HEK293 (cell line): Measurements from ENCODE around the gene PCDH1.

Experiments used
- CTCF ChIA-PET: fragments of 350-600 bp; formaldehyde crosslinking; extraction: SDS; loops from one replicate; lab custom pipeline; 2021; ENCODE audit warnings: antibody characterized with exemption; lab: Yijun Ruan, JAX
- POLR2A ChIA-PET: fragments of 300-600 bp; formaldehyde crosslinking; extraction: SDS; loops from one replicate; lab custom pipeline; 2020; ENCODE audit warnings: antibody characterized with exemption, inconsistent platforms; lab: Yijun Ruan, JAX
- H3K27ac ChIP-seq: fragments of 200-500 bp; sonication (Bioruptor generic); 2 replicates; pipeline ENCODE4 v1.5.1; 2014; ENCODE audit warnings: low read depth, low read length, control low read depth, inconsistent platforms; ENCODE audit errors: extremely low read depth
- H3K36me3 ChIP-seq, 2 experiments: fragments of 200-500 bp in 1 of 2; sonication (Bioruptor generic) in 1 of 2; 1 replicate in 1 of 2; 2 replicates in 1 of 2; pipeline ENCODE4 v1.5.1; 2014 to 2017; ENCODE audit warnings: inconsistent platforms in 2 of 2, low read length in 2 of 2; ENCODE audit not compliant: control insufficient read depth in 2 of 2, insufficient read depth in 1 of 2
- H3K4me1 ChIP-seq: fragments of 200-500 bp; sonication (Bioruptor generic); 2 replicates; pipeline ENCODE4 v1.5.1; 2014; ENCODE audit warnings: mild to moderate bottlenecking, low read length, inconsistent platforms; ENCODE audit not compliant: control insufficient read depth, insufficient read depth
- H3K4me3 ChIP-seq: 2 replicates; pipeline ENCODE4 v1.5.1; 2011; ENCODE audit warnings: low read depth, mild to moderate bottlenecking, control low read depth, low read length, moderate library complexity
- H3K9me3 ChIP-seq: fragments of 200-500 bp; sonication (Bioruptor generic); 2 replicates; pipeline ENCODE4 v1.5.1; 2014; ENCODE audit warnings: low read depth, low read length, inconsistent platforms; ENCODE audit not compliant: control insufficient read depth, insufficient read depth
- KLF1 ChIP-seq: fragments of 450-650 bp; formaldehyde crosslinking; IDR thresholded peaks from 2 replicates; pipeline ENCODE4 v1.5.1; 2016; ENCODE audit warnings: missing biosample characterization, missing genetic modification characterization
- MYNN ChIP-seq: fragments of 450-650 bp; formaldehyde crosslinking; IDR thresholded peaks from 2 replicates; pipeline ENCODE4 v1.5.1; 2016; ENCODE audit warnings: missing biosample characterization, missing genetic modification characterization, borderline replicate concordance
- SCRT1 ChIP-seq: fragments of 450-650 bp; formaldehyde crosslinking; IDR thresholded peaks from 2 replicates; pipeline ENCODE4 v1.5.1; 2016; ENCODE audit warnings: missing biosample characterization, missing genetic modification characterization, borderline replicate concordance
- SCRT2 ChIP-seq: fragments of 450-650 bp; formaldehyde crosslinking; IDR thresholded peaks from 2 replicates; pipeline ENCODE4 v1.5.1; 2016; ENCODE audit warnings: missing biosample characterization, missing genetic modification characterization
- ZBTB17 ChIP-seq: fragments of 450-650 bp; formaldehyde crosslinking; IDR thresholded peaks from 2 replicates; pipeline ENCODE4 v1.5.1; 2016; ENCODE audit warnings: missing biosample characterization, missing genetic modification characterization
- ZNF121 ChIP-seq: fragments of 450-650 bp; formaldehyde crosslinking; IDR thresholded peaks from 2 replicates; pipeline ENCODE4 v1.5.1; 2016; ENCODE audit warnings: missing biosample characterization, missing genetic modification characterization
- ZNF132 ChIP-seq: fragments of 450-650 bp; formaldehyde crosslinking; IDR thresholded peaks from 2 replicates; pipeline ENCODE4 v1.5.1; 2017; ENCODE audit warnings: missing biosample characterization, missing genetic modification characterization, borderline replicate concordance
- ZNF19 ChIP-seq: fragments of 450-650 bp; formaldehyde crosslinking; IDR thresholded peaks from 2 replicates; pipeline ENCODE4; 2016; ENCODE audit warnings: missing biosample characterization, missing genetic modification characterization, low read depth
- ZNF776 ChIP-seq: fragments of 450-650 bp; formaldehyde crosslinking; IDR thresholded peaks from 2 replicates; pipeline ENCODE4 v1.5.0; 2017; ENCODE audit warnings: missing biosample characterization, missing genetic modification characterization, borderline replicate concordance
- ZNF785 ChIP-seq: fragments of 450-650 bp; formaldehyde crosslinking; IDR thresholded peaks from 2 replicates; pipeline ENCODE4 v1.5.1; 2016; ENCODE audit warnings: missing biosample characterization, missing genetic modification characterization
- ZNF830 ChIP-seq: fragments of 450-650 bp; IDR thresholded peaks from 2 replicates; pipeline ENCODE4 v1.5.0; 2018; ENCODE audit warnings: missing biosample characterization, missing genetic modification characterization, low read depth, mild to moderate bottlenecking, moderate library complexity
- TF ChIP-seq, protein P1 (sequence below): fragments of 450-650 bp; formaldehyde crosslinking; IDR thresholded peaks from 2 replicates; pipeline ENCODE4 v1.5.1; 2016; ENCODE audit warnings: missing biosample characterization, missing genetic modification characterization
- TF ChIP-seq, protein P2 (sequence below): fragments of 450-650 bp; formaldehyde crosslinking; IDR thresholded peaks from 2 replicates; pipeline ENCODE4 v1.5.1; 2016; ENCODE audit warnings: missing biosample characterization, missing genetic modification characterization
- TF ChIP-seq, protein P3 (sequence below): fragments of 450-650 bp; formaldehyde crosslinking; IDR thresholded peaks from 2 replicates; pipeline ENCODE4 v1.5.1; 2016; ENCODE audit warnings: missing biosample characterization, missing genetic modification characterization
- TF ChIP-seq, protein P4 (sequence below): fragments of 450-650 bp; formaldehyde crosslinking; IDR thresholded peaks from 2 replicates; pipeline ENCODE4 v1.5.1; 2017; ENCODE audit warnings: missing biosample characterization, missing genetic modification characterization

The PCDH1 gene

DNA sequence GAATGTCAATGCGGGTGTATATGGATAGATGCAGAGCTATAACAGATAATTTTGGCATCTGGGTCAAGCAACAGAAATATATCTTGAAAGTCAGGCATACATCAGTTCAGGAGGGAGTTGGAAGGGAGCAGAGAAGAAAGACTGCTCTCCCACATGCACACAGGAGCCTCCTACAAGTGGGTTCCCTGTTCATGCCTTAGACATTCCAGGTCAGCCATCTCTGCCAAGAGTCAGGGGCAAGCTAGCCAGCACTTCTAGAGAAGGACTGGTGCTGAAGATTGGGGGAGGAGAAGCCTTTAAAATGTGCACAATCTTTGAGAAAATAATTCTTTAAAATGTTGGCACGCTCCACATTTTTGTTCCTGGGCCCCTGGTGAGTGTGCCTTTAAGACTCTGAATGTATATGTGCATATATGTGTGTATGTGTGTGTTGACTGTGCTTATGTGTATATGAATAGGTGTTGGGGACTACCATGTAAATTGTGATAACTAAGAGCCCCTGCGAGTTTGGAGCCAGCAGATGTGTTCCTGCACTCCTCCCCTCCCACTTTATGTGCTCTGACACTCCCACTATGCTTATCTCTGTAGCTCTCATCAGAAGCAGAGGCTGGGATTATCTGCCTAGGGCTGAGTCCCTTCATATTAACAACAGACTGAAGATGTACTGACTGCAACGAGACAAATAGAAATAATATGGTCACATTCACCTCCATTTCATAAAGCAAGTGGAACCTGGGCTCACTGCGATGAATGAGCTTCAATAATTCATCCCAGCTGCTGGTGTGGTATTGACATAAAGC lies 24.0 kb upstream of the PCDH1 start (continued):
- TF ChIP-seq, protein P1, sequence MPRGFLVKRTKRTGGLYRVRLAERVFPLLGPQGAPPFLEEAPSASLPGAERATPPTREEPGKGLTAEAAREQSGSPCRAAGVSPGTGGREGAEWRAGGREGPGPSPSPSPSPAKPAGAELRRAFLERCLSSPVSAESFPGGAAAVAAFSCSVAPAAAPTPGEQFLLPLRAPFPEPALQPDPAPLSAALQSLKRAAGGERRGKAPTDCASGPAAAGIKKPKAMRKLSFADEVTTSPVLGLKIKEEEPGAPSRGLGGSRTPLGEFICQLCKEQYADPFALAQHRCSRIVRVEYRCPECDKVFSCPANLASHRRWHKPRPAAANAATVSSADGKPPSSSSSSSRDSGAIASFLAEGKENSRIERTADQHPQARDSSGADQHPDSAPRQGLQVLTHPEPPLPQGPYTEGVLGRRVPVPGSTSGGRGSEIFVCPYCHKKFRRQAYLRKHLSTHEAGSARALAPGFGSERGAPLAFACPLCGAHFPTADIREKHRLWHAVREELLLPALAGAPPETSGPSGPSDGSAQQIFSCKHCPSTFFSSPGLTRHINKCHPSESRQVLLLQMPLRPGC (tag by site-specific recombination) = no peak
- TF ChIP-seq ZNF121 (tag by site-specific recombination) = no peak

DNA sequence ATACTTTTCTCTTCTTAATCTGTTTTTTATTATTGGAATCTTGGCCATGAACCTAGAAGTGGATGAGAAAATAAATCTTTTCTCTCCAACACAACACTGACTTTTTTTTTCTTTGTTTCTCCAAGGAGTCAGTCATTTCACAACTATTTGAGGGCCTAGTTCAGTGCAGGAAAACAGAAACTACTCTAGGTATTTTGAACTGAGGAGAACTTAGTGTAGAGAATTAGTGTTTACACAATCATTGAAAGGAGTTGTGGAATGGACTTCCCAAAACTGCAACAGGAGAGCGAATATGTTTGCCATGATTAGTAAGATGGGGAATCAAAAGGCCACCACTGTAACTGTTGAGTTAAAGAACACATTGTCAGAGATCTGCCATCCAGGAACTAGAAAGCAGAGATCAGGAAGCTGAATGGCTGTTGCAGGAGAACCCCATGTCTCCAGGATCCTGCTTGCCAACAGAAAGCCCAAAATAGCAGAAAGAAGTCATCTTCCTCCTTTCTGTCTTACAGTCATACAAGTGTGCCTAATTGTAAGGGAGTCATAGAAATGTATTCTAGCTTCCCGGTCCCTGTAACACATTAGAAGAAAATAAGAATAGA lies 20.3 kb upstream of the PCDH1 start:
- Histone ChIP-seq H3K9me3 (no peaks in the 10 kb centered on the region), H3K27ac (no peak overlapping the region), H3K36me3 (no peaks in the 10 kb centered on the region), H3K4me3 (no peak overlapping the region), H3K4me1 (peaks cover 2% of the 10 kb centered on the region; the same call in 1 of the 2 replicates)
- POLR2A ChIA-PET = no interaction called here
- no peak for TF ChIP-seq ZBTB17
- TF ChIP-seq KLF1 = no peak
- TF ChIP-seq, protein P2, sequence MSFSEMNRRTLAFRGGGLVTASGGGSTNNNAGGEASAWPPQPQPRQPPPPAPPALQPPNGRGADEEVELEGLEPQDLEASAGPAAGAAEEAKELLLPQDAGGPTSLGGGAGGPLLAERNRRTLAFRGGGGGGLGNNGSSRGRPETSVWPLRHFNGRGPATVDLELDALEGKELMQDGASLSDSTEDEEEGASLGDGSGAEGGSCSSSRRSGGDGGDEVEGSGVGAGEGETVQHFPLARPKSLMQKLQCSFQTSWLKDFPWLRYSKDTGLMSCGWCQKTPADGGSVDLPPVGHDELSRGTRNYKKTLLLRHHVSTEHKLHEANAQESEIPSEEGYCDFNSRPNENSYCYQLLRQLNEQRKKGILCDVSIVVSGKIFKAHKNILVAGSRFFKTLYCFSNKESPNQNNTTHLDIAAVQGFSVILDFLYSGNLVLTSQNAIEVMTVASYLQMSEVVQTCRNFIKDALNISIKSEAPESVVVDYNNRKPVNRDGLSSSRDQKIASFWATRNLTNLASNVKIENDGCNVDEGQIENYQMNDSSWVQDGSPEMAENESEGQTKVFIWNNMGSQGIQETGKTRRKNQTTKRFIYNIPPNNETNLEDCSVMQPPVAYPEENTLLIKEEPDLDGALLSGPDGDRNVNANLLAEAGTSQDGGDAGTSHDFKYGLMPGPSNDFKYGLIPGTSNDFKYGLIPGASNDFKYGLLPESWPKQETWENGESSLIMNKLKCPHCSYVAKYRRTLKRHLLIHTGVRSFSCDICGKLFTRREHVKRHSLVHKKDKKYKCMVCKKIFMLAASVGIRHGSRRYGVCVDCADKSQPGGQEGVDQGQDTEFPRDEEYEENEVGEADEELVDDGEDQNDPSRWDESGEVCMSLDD (tag by site-specific recombination) = no peak
- no peak for TF ChIP-seq SCRT2 (tag by site-specific recombination)
- no peak for TF ChIP-seq ZNF19
- no peak for TF ChIP-seq MYNN
- no peak for TF ChIP-seq ZNF785
- TF ChIP-seq ZNF830 = no peak
- TF ChIP-seq, protein P3, sequence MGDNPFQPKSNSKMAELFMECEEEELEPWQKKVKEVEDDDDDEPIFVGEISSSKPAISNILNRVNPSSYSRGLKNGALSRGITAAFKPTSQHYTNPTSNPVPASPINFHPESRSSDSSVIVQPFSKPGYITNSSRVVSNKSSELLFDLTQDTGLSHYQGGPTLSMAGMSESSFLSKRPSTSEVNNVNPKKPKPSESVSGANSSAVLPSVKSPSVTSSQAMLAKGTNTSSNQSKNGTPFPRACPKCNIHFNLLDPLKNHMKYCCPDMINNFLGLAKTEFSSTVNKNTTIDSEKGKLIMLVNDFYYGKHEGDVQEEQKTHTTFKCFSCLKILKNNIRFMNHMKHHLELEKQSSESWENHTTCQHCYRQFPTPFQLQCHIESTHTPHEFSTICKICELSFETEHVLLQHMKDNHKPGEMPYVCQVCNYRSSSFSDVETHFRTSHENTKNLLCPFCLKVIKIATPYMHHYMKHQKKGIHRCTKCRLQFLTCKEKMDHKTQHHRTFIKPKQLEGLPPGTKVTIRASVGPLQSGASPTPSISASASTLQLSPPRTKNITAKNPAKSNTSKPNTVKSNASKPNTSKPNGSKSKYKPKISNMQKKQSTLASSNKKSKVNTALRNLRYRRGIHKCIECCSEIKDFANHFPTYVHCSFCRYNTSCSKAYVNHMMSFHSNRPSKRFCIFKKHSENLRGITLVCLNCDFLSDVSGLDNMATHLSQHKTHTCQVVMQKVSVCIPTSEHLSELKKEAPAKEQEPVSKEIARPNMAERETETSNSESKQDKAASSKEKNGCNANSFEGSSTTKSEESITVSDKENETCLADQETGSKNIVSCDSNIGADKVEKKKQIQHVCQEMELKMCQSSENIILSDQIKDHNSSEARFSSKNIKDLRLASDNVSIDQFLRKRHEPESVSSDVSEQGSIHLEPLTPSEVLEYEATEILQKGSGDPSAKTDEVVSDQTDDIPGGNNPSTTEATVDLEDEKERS (tag by site-specific recombination) = no peak
- TF ChIP-seq, protein P4, sequence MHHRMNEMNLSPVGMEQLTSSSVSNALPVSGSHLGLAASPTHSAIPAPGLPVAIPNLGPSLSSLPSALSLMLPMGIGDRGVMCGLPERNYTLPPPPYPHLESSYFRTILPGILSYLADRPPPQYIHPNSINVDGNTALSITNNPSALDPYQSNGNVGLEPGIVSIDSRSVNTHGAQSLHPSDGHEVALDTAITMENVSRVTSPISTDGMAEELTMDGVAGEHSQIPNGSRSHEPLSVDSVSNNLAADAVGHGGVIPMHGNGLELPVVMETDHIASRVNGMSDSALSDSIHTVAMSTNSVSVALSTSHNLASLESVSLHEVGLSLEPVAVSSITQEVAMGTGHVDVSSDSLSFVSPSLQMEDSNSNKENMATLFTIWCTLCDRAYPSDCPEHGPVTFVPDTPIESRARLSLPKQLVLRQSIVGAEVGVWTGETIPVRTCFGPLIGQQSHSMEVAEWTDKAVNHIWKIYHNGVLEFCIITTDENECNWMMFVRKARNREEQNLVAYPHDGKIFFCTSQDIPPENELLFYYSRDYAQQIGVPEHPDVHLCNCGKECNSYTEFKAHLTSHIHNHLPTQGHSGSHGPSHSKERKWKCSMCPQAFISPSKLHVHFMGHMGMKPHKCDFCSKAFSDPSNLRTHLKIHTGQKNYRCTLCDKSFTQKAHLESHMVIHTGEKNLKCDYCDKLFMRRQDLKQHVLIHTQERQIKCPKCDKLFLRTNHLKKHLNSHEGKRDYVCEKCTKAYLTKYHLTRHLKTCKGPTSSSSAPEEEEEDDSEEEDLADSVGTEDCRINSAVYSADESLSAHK (tag by site-specific recombination) = no peak
- no peak for TF ChIP-seq SCRT1 (tag by site-specific recombination)
- TF ChIP-seq ZNF776 (tag by site-specific recombination) = no peak
- TF ChIP-seq ZNF132 = no peak
- CTCF ChIA-PET = interaction anchor here (1.1 kb wide), 1 partner anchor 9 kb away, joined by 10 read pairs; no protein-coding TSS in a partner anchor
